HG03103 (cell line): ENCODE results near the gene PTGES3.
"Not testable (repeated sequence)": the region's sequence is repeated elsewhere in the genome, so short reads cannot be mapped to it uniquely, and the experiment has no call there.

Experiments
- ATAC-seq: cut with Tn5 transposase; IDR thresholded peaks from one replicate; pipeline ENCODE4 v1.9.1; 2021; ENCODE audit warnings: low read depth; ENCODE audit not compliant: unreplicated experiment

PTGES3 gene

DNA sequence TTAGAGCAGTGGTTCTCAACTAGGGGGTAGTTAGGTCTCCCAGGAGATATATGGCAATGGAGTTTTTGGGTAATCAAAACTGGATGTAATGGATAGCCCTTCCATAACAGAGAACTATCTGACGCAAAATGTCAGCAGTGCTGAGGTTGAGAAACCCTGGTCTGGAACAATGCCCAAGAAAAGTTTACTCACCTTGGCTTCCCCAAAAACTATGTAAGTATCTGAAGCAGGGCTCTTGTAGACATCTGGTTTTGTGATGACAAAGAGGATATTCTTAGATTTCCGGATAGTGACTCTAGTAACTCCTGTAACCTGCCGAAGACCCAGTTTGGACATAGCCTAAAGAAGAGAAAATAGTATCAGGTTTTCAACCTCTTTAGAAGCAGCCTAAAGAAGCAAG is 25.3 kb upstream of the PTGES3 start:
- no peak for ATAC-seq

DNA sequence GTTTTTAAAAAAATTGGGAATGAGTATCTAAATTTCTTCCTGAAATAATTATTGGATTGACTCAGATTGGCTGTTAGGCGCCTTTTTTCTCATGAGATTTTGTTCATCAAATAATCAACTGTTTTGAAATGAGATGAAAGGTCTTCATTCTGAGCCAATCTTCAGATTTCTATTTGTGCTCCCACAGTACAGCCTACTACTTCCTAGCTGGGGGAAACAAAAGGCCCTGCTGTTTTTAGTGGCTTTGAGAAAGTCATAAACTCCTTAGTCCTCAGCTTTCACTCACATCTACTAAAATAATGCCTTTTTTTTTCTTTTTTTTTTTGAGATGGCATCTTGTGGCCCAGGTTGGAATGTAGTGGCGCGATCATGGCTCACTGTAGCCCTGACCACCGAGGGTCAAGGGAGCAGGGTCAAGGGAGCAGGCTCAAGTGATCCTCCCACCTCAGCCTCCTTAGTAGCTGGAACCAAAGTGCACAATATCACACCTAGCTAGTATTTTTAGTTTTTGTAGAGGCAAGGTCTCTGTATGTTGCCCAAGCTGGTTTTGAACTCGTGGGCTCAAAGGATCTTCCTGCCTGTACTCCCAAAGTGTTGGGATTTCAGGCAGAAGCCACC is 21.8 kb upstream of the PTGES3 start:
- no peak for ATAC-seq

DNA sequence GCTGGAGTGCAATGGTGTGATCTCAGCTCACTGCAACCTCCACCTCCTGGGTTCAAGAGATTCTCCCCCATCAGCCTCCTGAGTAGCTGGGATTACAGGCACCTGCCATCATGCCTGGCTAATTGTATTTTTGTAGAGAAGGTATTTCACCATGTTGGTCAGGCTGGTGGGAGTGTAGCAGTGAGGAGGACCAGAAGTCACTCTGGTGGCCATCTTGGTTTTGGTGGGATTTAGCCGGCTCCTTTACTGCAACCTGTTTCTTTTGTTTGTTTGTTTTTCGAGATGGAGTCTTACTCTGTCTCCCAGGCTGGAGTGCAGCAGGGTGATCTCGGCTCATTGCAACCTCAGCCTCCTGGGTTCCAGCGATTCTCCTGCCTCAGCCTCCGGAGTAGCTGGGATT is 16.4 kb upstream of the PTGES3 start:
- ATAC-seq: not testable (repeated sequence)

DNA sequence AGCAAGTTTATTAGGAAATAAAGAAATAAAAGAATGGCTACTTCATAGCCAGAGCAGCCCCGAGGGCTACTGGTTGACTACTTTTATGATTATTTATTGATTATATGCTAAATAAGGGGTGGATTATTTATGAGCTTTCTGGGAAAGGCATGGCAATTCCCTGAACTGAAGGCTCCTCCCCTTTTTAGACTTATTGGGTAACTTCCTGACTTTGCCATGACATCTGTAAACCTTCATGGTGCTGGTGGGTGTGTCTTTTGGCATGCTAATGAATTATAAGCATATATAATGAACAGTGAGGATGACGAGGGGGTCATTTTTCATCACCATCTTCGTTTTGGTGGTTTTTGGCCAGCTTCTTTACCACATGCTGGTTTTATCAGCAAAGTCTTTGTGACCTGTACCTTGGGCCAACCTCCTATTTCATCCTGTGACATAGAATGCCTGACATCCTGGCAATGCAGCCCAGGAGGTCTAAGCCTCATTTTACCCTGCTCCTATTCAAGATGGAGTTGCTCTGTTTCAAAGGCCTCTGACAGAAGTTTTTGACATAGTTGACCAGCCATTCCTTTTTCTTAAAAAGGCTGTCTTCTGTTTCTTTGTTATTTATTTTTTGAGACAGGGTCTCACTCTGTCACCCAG is 11.1 kb upstream of the PTGES3 start:
- no peak for ATAC-seq

DNA sequence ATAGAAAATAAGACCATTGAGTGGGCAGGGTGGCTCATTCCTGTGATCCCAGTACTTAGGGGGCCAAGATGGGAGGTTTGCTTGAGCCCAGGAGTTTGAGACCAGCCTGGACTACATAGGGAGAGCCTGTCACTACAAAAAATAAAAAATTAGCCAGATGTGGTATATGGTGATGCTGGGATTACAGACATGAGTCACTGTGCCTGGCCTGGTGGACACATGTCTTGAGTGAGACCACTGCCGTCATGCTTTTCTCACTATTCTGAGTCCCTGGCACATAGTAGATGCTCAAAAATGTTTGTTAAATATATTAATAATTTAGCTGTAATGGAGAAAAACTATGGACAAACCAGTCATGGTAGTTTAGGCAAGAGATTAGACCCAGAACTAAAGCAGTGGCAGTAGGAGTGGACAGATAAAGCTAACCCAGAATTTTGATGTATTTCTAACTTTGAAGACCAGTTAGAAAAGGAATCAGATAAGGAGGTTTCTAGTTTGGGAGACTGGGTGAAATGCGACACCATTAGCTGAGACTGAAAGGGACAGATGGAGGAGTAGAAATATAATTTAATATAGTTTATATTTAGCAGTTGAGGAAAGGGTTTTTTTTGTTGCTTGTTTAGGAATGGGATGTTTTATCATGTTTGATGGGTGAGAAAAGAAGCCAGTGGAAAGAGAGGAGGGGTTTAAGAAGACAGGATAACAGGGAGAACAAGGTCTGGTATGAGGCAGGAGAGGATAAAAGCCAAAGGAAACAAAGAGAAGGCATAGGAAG is 7.4 kb upstream of the PTGES3 start:
- no peak for ATAC-seq

DNA sequence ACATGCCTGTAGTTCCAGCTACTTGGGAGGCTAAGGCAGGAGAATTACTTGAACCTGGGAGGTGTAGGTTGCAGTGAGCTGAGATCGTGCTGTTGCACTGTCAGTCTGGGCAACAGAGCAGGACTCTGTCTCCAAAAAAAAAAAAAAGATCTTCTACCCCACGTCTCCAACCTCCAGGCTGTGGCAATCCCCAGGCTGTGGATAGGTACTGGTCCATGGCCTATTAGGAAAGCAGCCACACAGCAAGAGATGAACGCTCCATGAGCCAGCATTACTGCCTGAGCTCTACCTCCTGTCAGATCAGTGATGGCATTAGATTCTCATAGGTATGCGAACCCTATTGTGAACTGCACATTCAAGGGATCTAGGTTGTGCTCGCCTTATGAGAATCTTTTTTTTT is 6.1 kb upstream of the PTGES3 start:
- ATAC-seq: no peak

DNA sequence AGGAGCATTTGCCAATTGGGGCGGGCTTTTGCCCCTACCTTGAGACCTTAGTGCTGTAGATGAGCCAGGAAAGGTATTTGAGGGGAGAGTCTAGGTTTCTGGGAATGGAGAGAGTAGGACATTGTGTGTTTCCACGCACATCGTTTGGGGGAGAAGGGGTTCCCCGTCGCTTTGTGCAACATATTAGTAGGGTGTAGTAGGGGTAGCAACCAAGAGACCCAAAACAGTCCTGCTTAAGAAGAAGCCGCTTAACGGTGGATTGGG is 694 bp upstream of the PTGES3 start:
- no peak for ATAC-seq

DNA sequence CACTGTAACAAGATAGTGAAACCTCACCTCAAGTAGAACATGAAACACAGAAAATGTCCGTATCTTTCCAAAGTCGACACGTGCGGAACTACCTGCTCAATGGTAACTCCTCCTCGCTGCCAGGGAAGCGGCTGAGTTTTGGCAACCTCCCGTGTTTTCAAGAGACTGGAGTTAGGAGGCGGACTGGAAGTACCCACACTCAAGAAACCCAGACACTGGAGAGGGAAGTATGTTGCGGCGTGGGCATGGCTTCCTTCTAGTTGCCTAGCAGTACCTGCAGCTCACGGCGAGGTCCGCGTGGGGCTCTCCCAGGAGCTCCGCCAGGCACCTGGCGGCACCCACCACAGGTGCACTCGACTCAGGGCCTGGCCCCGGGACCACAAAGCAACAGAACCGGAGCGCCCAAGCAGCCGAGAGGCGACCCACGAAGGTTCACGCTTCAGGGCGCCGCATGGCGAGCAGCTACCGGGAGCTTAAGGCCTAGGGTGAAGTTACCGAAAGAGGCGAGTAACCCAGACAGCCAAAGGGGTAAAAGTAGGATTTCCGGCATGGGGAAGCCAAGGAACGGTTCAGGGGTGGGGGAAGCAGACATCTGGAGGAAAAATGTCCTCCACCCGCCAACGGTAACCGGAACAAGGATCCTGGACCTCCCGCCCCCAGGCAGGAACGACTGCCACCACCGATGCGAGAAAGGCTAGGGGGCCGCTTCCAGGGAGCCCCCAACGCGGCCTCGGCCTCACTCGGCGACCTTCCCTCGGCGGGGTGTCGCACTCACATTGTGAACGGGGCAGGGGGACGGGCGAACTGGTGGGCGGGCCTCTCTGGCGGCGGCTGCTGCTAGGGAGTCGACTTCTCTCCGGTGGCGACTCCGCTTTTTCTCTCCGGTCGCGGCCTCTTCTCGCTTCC is 608 bp downstream of the PTGES3 start:
- ATAC-seq: no peak

DNA sequence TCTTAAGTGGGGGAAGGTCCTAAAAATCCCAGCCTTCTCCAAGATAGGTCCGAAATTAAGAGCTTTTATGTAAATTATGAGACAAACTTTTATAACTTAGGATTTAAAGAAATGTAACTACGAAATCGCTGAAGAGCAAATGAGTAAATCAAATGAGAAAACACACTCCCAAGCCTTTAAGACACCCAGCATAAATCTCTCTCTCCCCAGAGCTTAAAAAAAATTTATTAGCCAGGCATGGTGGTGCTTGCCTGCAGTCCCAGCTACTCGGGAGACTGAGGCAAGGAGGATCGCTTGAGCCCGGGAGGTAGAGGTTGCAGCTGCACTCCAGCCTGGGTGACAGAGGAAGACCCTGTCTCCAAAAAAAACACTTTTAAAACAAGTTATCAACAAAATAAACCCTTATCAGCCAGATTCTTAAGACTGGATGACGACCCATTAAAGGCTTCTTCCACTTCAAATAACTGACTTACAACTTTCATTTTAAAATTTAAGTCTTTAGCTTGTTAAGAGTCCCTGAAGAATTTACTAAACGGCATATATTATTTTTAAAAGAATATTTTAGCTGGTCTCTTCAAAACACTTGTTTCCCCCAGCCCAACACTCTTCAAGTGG is 3.2 kb downstream of the PTGES3 start:
- no peak for ATAC-seq

DNA sequence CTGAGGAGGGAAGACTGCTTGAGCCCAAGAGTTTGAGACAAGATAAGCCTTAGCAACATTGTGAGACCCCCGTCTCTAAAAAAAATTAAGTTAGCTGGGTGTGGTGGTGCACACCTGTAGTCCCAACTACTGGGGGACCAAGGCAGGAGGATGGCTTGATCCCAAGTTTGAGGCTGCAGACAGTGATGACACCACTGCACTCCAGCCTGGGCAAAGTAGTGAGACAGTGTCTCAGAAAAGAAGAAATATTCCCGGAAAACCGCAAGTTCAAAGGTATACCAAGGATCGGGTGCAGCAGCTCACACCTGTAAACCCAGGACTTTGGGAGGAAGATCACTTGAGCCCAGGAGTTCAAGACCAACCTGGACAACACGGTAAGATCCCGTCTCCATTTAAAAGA is 5.8 kb downstream of the PTGES3 start:
- no peak for ATAC-seq

DNA sequence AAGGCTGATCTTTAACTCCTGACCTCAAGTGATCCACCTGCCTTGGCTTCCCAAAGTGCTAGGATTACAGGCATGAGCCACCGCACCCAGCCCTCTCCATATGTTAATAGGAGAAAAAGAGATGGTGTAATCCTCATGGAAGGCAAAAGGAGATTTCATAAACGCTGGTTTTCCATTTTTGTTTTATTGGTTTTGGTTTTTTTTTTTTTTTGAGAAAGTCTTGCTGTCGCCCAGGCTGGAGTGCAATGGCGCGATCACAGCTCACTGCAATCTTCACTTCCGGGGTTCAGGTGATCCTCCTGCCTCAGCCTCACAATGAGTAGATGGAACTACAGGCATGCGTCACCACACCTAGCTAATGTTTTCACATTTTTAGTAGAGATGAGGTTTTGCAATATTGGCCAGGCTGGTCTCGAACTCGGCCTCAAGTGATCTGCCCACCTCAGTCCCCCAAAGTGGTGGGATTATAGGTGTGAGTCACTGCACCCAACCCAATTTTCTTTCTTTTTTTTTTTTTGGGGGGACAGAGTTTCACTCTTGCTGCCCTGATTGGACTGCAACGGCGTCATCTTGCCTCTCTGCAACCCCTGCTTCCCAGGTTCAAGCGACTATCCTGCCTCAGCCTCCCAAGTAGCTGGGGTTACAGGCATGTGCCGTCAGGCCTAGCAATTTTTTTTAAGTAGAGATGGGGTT is 8.1 kb downstream of the PTGES3 start:
- no peak for ATAC-seq

DNA sequence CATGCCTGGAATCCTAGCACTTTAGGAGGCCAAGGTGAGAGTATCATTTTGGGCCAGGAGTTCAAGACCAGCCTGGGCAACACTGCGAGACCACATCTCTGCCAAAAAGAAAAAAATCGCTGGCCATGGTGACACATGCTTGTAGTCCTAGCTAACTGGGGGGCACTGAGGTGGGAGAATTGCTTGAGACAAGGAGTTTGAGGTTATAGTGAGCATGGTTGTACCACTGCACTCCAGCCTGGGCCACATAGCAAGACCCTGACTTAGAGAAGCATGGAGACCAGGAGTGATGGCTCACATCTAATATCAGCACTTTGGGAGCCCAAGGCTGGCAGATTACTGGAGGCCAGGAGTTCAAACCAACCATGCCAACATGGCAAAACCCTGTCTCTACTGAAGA is 9.2 kb downstream of the PTGES3 start:
- ATAC-seq: no peak

DNA sequence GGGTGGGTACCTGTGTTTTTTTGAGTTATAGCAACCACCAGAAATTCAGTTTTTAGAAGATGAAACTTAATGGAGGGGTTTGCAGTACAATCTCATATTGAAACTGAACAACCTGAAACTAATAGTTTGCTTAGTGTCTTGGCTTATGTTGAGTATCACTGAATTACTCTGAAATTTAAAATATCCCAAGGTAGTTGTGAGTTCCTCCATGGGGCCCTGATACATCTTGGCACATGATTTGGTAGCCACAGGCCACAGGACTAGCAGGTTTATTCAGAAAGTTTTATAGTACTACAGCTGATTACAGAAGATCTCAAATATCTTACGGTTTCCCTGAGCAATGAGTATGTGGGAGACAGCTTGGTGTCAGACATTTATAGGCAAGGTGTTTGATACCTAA is 10.4 kb downstream of the PTGES3 start:
- no peak for ATAC-seq

DNA sequence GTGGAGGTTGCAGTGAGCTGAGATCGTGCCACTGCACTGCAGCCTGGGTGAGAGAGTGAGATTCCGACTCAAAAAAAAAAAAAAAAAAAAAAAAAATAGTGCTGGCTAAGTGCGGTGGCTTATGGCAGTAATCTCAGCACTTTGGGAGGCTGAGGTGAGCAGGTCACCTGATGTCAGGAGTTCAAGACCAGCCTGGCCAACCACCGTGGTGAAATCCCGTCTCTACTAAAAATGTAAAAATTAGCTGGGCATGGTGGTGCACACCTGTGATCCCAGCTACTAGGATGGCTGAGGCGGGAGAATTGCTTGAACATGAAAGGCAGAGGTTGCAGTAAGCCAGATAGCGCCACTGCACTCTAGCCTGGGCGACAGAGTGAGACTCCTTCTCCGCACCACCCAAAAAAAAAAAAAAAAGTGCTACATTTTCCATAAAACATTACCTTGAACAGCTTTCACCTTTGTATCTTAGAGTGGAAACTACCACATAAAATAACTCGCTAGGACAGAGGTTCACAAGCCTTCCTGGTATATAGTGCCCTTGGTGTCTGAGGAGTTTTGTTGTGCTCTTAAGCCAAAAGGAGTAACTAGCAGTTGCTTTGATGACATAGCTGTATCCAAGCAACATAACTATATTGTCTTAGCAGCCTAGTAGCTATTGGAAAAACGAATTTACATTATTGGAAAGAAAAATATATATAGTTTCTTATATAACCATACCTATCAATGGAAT is 11.1 kb downstream of the PTGES3 start:
- ATAC-seq: no peak

DNA sequence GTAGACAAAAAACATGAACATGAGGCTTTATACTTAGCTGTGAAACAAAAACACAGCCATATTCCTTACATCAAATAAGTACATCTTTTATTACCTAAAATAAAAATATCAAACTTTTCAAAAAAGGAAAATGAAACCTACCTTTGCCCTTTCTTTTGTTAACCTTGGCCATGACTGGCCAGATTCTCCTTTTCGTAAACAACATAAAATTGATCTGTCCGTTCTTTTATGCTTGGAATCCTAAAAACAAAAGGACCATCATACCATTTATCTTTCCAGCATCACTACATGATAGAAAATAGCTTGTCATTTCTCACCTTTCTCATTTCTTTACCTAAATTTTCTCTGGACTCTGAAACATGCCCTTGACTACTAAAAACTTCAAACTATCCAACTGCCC is 16.5 kb downstream of the PTGES3 start:
- no peak for ATAC-seq

DNA sequence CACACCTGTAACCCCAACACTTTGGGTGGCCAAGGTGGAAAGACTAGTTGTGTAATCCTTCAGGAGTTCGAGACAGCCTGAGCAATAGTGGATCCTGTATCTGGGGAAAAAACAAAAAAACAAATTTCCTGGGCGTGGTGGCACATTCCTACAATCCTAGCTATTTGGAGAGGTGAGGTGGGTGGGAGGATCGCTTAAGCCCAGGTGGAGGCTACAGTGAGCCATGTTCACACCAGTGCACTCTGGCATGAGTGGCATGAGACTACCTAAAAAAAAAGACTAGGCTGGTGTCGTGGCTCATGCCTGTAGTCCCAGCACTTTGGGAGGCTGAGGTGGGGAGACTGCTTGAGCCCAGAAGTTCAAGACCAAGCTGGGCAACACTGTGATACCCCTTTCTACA is 17.2 kb downstream of the PTGES3 start:
- no peak for ATAC-seq

DNA sequence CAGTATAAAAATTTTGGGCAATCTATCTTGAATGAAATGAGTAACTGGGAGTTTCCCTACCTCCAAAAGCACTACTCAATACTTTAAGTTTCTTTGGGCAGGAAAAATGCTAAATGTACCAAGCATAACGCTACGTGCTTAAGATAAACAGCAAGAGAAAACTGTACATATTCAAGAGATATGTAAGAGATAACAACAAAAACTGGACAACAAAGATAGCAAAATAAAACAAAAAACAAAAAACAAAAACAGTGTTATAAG is 20.0 kb downstream of the PTGES3 start:
- no peak for ATAC-seq

DNA sequence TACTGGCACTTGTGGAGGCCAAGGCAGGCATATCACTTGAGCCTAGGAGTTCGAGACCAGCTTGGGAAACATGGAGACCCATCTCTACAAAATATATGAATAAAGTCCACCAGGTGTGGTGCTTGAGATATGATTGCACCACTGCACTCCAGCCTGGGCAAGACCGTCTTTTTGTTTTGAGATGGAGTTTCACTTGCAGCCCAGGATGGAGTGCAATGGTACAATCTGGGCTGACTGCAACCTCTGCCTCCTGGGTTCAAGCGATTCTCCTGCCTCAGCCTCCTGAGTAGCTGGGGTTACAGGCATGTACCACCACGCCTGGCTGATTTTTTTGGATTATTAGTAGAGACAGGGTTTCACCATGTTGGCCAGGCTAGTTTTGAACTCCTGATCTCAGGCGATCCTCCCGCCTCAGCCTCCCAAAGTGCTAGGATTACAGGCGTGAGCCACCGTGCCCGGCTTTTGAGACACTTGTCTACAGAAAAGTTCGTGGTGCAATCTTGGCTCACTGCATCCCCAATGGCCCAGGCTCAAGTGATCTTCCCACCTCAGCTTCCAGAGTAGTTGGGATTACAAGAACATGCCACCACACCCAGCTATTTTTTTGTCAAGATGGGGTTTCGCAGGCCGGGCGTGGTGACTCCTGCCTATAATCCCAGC is 26.0 kb downstream of the PTGES3 start:
- no peak for ATAC-seq

DNA sequence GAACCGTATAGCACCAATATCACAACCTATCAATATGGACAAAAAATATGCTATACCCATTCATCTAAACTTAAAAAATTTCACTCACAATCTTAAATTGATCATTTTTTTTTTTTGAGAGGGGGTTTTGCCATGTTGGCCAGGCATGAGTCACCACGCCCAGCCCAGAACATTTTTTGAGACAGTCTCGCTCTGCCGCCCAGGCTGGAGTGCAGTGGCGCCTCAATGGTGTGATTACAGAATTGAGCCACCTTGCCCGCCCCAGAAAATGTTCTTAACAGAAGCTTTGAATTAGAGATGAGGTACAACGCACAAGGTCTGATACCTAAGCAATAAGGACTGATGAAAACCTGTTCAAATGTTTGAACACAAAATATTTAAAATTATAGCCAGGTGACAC is 26.5 kb downstream of the PTGES3 start:
- no peak for ATAC-seq
